NCI-H146 (cell line): Measurements from ENCODE around the gene SPARC.

Source experiments
- DNase-seq: peaks from one replicate; lab custom pipeline; 2025; lab: John Stamatoyannopoulos, UW

SPARC gene

DNA sequence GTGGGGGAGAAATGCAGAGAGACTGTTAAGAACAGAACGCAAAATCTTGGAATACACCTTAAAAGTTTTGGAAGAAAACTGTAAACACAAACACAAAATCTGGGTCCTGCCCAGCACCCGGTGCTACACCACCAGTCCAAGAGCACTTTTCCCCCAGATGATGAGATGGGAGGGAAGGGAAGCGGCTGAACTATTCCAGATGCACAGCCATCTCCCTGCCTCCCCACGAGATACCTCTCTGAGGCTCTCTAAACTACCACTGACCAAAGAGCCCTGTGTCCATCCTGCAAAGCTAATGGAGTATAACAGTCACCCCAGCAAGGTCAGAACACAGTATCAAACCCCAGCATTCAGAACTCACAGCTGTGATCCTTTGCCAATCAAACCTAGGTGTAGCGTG, 8.0 kb downstream of the SPARC start:
- no peak for DNase-seq

GRCh38 chr5:151677776-151678545, 8.8 kb downstream of the SPARC start:
- DNase-seq: no peak

GRCh38 chr5:151676719-151677118, 10.0 kb downstream of the SPARC start:
- DNase-seq: no peak

GRCh38 chr5:151676314-151676712, 10.4 kb downstream of the SPARC start:
- DNase-seq: no peak

DNA sequence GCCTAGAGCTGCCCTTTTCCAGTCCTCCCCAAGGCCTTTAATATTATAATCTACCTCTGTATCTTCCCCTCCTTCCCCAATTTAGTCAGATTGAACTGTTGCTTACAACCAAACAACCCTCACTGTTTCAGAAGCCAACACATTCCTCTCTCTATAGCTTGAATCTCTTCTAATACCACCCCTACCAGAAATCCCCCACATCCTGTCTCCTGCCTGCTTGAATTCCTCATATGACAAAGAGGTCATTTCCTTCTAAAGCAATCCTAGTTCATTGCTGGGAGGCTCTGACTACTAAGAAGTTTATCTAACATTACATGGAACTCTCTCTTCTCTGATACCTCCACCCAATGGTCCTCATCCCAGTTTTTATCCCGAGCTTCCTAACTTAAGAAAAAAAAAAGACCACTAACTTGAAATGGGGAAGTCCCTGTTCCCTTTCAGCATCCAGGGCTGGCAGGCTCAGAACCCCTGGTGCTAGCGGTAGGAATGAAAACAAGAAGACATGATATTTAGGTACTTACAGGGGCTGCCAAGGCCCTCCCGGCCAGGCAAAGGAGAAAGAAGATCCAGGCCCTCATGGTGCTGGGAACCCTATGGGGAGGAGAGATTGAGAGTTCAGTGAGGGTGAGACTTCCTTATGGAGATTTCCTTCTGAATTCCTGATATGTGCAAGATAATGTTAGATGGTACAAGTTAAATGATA, 11.0 kb downstream of the SPARC start:
- DNase-seq: no peak

DNA sequence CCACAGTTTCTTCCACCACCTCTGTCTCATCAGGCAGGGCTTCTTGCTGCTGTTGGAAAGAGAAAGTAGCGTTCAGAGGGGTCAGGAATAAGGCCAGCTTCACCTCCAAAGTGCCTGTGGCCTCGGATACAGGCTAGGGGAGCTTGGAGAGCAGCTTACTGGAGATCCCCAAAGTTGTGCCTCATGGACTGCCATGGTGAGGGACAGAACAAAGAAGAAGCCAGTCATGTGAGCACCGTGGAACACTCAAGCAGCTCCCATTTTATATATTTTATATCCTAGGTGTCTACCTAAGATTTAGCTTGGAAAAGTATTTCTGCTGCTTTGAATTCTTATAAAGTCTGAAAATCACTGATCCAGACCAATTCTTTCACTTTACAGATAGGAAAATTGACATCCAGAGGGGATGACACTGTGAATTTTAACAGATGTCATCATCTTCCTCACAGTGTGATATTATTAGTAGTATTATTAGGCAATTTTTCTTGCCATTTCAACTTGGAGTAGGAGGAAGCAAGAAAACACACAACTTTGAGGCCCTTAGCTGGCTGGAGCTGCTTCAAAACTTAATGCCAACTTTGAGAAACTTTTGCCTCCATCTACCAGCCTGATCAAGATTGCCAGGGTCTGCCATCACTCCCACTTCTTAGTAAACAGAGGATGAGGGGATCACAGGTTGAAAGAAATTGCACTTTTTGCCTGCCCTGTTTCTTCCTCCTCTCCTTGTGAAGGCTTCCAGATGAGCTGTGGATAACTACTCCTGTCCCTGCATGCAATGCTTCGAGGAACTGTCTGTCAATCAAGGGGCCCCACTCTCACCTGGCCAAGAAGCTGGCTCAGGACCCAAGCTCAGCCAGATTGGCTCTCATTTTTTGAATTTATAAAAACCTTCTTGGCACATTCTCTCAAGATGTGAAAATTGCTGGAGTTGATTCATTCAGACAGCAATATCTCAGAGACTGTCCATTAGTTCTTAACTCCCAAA, 11.8 kb downstream of the SPARC start:
- DNase-seq: no peak

DNA sequence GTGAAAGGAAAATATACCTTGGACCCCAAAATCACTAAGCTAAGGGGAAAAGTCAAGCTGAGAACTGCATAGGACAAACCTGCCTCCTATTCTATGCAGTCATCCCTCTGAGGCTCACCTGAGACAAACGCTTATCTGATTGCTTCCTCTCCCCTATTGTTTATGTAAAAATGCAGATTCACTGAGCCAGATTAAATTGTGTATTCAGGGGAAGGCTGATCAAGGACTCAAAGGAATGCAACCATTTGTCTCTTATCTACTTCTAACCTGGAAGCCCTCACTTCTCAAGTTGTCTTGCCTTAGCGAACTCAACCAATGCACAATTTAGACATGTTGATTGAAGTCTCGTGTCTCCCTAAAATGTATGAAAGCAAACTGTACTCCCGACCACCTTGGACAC, 13.3 kb downstream of the SPARC start:
- no peak for DNase-seq

- no peak for DNase-seq
Observed at GRCh38 chr5:151672516-151672915, 14.2 kb downstream of the SPARC start.

GRCh38 chr5:151671950-151672349, 14.8 kb downstream of the SPARC start:
- no peak for DNase-seq

- DNase-seq: no peak
Observed at GRCh38 chr5:151670953-151671636, 15.6 kb downstream of the SPARC start.

GRCh38 chr5:151670083-151670686, 16.5 kb downstream of the SPARC start:
- DNase-seq: no peak

DNA sequence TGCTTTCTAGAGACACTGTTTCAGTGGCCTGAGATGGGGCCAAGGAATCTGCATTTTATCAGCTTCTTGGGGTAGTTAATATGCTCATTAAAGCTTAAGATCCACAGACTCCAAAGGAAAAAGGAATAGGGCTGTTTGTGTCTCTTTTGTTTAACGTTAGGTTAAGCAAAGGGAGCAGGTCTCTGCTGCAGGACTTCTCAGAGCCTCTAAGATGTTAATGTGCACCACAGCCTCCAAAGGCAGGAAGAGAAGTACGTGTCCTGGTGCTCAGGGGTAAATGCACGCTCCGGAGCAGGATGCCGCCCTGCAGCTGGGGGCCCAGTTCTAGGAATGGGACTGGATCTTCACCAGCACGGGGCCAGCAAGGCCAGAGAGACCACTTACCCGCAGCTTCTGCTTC, 19.6 kb downstream of the SPARC start:
- DNase-seq: no peak

DNA sequence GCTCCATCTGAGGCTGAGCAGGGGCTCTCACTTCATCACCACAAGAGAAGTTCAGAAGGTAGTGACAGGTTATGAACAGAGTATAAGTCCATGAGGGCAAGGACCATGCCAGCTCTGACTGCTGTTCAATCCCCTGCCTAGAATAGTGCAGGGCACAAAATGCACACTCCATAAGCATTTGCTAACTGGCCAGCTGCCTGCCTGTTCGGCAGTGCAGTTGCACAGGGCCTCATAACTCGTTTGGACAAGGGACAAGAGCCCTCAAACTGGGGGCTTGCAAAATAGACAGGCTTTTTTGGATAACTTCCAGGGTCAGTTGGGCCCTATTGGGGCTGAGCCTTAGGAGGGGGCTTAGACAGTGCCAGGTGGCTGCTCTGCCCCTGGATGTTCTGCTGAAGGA, 21.1 kb downstream of the SPARC start:
- DNase-seq: no peak

DNA sequence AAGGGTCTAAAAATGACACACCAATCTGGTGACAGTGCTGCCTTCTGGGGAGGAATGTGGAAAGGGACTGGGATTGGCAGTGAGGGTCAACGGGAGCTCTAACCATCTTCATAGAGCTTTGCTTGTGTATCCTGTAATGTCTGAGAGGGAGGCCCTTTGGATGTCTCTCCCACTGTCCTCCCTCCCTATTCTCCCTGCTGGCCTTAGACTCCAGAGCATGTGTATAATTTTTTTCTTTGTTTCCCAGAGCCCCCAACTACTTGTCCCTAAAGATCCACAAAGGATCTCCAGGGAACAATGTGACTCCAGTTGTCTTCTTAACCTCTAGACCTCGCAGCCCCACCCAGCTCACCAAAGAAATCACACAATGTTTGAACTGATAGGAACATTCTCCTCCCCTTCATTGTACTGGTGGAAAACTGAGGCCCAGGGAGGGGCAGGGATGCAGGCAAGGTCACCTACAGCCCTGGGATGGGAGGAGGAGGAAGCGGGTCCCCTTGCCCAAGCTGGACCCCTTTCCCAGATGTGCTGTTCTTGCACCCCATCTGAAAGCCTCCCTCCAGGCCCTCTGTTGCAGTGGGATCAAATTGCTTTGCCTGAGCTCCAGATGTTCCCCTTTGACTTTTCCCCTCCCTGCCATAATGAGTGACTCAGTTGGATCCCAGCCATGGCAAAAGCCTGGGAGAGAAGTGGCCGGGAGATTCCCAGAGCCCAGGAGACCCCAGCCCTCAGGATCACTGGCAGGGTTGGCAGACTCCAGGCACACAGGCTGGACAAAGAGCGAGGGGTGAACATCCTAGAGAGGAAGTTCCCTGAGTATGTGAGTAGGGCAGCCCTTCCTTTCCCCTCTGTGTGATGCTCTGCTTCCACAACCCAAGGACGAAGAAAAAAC, 21.8 kb downstream of the SPARC start:
- no peak for DNase-seq

DNA sequence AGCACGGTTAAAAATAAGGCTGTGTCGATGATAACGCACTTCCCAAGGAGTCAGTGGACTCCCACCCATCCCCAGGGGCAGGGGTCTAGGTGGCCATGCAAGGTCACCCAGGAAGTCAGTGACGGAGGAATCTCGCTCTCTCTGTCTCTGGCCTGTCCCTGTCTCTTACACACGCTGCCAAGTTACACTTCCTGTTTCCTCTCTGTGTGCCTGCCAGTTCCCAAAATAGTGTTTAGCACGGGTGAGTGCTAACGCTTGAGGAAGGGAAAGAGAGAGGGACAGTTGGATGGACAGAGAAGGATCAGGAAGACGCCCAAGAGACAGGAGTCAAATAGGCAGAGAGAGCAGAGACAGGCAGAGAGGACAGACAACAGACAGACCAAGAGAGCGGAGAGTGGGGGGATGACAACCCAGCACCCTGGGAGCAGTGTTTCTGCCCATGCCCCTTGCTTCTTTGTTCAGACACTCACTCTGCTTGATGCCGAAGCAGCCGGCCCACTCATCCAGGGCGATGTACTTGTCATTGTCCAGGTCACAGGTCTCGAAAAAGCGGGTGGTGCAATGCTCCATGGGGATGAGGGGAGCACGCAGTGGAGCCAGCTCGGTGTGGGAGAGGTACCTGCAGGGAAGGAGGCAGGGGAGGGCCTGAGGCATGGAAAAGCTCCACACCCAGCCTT, 23.0 kb downstream of the SPARC start:
- DNase-seq: no peak

DNA sequence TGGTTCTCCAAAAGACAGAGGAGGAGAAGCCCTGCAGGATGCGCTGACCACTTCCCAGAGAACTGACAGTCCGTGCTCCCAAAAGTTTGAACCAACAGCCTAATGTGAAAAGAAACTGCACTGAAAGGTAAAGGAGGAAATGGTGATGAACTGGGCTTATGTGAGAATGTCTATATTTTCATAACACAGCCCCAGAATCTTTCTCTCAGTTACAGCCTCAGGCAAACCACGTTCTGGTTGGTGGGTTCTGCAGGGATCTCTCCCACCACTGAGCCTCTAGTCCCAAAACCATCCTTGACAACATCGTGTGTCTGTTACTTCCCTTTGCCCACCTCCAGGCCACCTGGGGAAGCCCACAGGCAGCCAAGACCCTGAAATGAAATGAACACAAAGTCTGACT, 23.9 kb downstream of the SPARC start:
- no peak for DNase-seq

GRCh38 chr5:151661968-151662732, 24.6 kb downstream of the SPARC start:
- DNase-seq: no peak

- no peak for DNase-seq
Observed at GRCh38 chr5:151660616-151661495, 25.9 kb downstream of the SPARC start.
